Esophagus muscularis mucosa (tissue), 4 donors: ENCODE data around the gene SMIM31. TPM values are rescaled to one million over a fixed set of nuclear protein-coding genes. Genes with fewer than 3 reads are reported as not detected.

ENCODE experiments used
- DNase-seq: peaks from one replicate; pipeline ENCODE4 v3.0.0-alpha.2; 2017; ENCODE audit errors: extremely low spot score
- H3K27ac ChIP-seq, 4 donors: fragments of 200-600 bp; sonication (generic); replicated peaks in 1 of 4; 1 replicate in 3 of 4; 2 replicates in 1 of 4; pipeline ENCODE4 v1.5.1; 2016 to 2019; ENCODE audit warnings: mild to moderate bottlenecking in 1 of 4
- H3K27me3 ChIP-seq, 4 donors: fragments of 200-600 bp; sonication (generic); one replicate each; pipeline versions ENCODE4 v1.5.1 to v1.6.0; 2016 to 2019
- H3K36me3 ChIP-seq, 4 donors: fragments of 200-600 bp; sonication (generic); one replicate each; pipeline ENCODE4 v1.5.1; 2016 to 2019
- H3K4me1 ChIP-seq, 4 donors: fragments of 200-600 bp; sonication (generic); one replicate each; pipeline ENCODE4 v1.5.1; 2016 to 2019
- H3K4me3 ChIP-seq, 4 donors: fragments of 200-600 bp; sonication (generic); 1 replicate in 2 of 4; 2 replicates in 2 of 4; pipeline ENCODE4 v1.5.1; 2016 to 2019; ENCODE audit warnings: mild to moderate bottlenecking in 4 of 4, moderate library complexity in 1 of 4
- H3K9me3 ChIP-seq, 4 donors: fragments of 200-600 bp; sonication (generic); 1 replicate in 3 of 4; 2 replicates in 1 of 4; pipeline ENCODE4 v1.5.1; 2016 to 2019
- EP300 ChIP-seq: sonication (generic); formaldehyde crosslinking; IDR thresholded peaks from one replicate; pipeline ENCODE4 v1.6.1; 2017; ENCODE audit warnings: antibody characterized with exemption
- POLR2A ChIP-seq: fragments of 450-650 bp; IDR thresholded peaks from one replicate; pipeline ENCODE4 v1.6.1; 2017; ENCODE audit warnings: antibody characterized with exemption, moderate library complexity, mild to moderate bottlenecking, low read depth
- POLR2AphosphoS5 ChIP-seq, 2 donors: sonication (generic); formaldehyde crosslinking; IDR thresholded peaks; one replicate each; pipeline ENCODE4 v1.6.1; 2017; ENCODE audit warnings: antibody characterized with exemption in 2 of 2
- WGBS: methylation state at CpG from one replicate; pipeline ENCODE4 v1.1.5; 2018; 5-methylcytosine and 5-hydroxymethylcytosine counted together
- intact Hi-C: fragments of 100-400 bp; cut with DNase I; formaldehyde crosslinking; loops from one replicate; pipeline ENCODE4 v1.15.1; 2023
- total RNA-seq, 4 donors: library from RNA; depleted of rRNA; stranded (reverse); fragments of >200 nt; gene quantifications; one replicate each; pipeline versions ENCODE4 v1.1.0 to v1.2.1, GENCODE V29; 2016
- TF ChIP-seq, protein P1 (sequence below), 3 experiments: fragments of 200-600 bp in 2 of 3; fragments of 450-650 bp in 1 of 3; sonication (generic) in 2 of 3; IDR thresholded peaks; one replicate each; pipeline ENCODE4 v1.5.1; 2017 to 2019; ENCODE audit warnings: antibody characterized with exemption in 3 of 3, mild to moderate bottlenecking in 2 of 3, moderate library complexity in 1 of 3

The SMIM31 gene
- total RNA-seq, 4 donors from 2014 or later, result not detected

DNA sequence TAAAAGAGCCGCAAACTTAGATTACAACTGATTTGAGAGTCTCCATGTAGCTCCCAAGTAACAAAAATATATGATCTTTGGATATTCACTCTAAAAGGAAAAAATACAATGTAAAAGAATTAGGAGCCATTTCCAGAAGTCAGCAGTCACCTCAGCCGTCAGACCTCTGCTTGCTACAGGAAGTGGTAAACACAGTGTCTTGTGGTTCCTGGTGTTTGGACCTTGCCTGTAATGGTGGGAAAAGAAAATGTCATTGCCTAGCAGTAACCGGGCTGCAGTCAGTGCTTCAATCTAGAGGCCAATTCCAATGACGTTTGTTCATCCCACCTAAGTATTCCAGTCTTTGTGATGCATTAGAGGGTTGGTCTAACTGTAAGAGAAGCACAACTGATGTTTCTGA is 28.9 kb upstream of the SMIM31 start:
- intact Hi-C loops, result no loop called here
- DNase-seq, result no peak

DNA sequence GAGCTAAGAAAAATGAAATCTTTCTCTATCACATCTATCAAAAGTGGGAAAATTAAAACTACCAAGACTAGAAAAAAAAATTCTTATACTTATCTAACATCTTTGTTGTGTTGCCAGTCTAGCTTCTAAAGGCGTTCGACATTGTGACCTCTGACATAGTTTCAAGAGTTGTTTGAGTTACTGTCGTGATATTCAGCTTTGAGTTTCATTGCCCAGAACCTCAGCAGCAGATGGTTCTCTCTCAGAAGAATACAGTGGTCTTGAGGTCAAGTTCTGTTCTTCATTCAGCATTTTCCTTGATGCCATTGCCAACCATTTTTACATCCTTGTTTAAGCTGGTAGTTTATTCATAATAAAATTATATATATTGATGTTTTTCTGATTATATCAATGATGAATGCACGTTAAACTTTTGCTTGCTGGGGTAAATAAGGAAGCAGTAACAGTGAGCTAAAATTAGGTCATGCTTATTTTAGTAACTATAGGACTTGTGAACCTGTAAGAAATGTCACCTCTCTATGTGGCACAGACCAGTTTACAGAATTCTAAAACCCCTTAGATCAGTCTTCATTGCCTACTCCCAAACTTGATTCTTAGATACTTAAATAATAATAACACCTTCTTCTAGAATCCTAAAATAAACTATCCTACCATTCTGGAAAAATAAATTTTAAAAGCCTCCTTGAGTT is 23.1 kb upstream of the SMIM31 start:
- peaks cover 0 to 9% (median 0%) of the 10 kb centered on the region in 4 donors for H3K27me3 ChIP-seq
- H3K27ac ChIP-seq, result no peak overlapping the region
- DNase-seq, result no peak
- TF ChIP-seq, protein P1, sequence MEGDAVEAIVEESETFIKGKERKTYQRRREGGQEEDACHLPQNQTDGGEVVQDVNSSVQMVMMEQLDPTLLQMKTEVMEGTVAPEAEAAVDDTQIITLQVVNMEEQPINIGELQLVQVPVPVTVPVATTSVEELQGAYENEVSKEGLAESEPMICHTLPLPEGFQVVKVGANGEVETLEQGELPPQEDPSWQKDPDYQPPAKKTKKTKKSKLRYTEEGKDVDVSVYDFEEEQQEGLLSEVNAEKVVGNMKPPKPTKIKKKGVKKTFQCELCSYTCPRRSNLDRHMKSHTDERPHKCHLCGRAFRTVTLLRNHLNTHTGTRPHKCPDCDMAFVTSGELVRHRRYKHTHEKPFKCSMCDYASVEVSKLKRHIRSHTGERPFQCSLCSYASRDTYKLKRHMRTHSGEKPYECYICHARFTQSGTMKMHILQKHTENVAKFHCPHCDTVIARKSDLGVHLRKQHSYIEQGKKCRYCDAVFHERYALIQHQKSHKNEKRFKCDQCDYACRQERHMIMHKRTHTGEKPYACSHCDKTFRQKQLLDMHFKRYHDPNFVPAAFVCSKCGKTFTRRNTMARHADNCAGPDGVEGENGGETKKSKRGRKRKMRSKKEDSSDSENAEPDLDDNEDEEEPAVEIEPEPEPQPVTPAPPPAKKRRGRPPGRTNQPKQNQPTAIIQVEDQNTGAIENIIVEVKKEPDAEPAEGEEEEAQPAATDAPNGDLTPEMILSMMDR (IDR thresholded peaks at IDR 0.05), result no peak
- no peak for TF ChIP-seq POLR2AphosphoS5 (IDR thresholded peaks at IDR 0.05)
- no peak for TF ChIP-seq EP300
- no peak for TF ChIP-seq POLR2A
- WGBS, result 50% methylated on average over 4 of the region's 4 CpGs
- H3K36me3 ChIP-seq, result no peaks in the 10 kb centered on the region
- H3K4me3 ChIP-seq, result no peak overlapping the region
- intact Hi-C loops, result loop anchor here (5.0 kb wide), 1 partner anchor 1174 kb away; no protein-coding TSS in a partner anchor
- no peaks in the 10 kb centered on the region for H3K9me3 ChIP-seq
- no peaks in the 10 kb centered on the region for H3K4me1 ChIP-seq

More for the DNA sequence above, 28.9 kb upstream of the SMIM31 start:
- Histone ChIP-seq H3K36me3 (no peaks in the 10 kb centered on the region), H3K27ac (no peak overlapping the region), H3K4me1 (no peaks in the 10 kb centered on the region), H3K9me3 (no peaks in the 10 kb centered on the region), H3K27me3 (peaks cover 0 to 9% (median 0%) of the 10 kb centered on the region in 4 donors), H3K4me3 (no peak overlapping the region)
- WGBS, result 73% methylated on average over 4 of the region's 4 CpGs
- TF ChIP-seq, protein P1 (IDR thresholded peaks at IDR 0.05), result no peak
- TF ChIP-seq POLR2AphosphoS5 (IDR thresholded peaks at IDR 0.05), result no peak
- no peak for TF ChIP-seq POLR2A
- TF ChIP-seq EP300, result no peak

DNA sequence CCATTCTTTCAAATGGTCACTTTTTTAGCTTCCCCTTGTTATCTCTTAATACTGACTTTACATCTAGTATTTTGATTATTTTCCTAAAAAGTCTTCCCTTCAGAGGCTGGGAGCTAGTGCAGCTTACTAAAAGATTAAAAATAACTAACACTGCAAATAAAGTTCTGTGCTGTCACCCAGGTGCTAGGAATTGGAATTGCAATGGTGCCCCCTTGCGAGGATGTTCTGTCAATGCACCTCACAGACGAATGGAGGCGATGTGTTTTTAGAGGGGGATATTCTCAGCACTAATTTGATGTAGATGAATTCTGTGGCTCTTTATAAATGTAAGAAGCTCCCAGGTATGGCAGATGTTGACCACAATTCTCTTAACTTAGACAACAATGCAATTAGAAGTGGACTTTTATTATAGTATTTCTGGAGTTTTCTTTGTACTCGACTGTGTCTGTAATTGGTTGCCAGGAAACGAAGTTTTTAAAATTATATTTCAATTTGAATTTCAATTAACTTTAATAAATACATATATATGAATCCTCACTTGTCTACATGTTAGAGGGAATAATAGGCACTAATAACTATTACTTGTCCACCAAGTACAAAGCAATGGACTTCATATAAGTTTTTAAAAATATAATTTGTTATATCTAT is 22.0 kb upstream of the SMIM31 start:
- intact Hi-C loops, result loop anchor here (5.0 kb wide), 1 partner anchor 1175 kb away; no protein-coding TSS in a partner anchor
- no peaks in the 10 kb centered on the region for H3K36me3 ChIP-seq
- no peaks in the 10 kb centered on the region for H3K4me1 ChIP-seq
- TF ChIP-seq, protein P1 (IDR thresholded peaks at IDR 0.05), result peak; percentile 62 to 81 (median 66)
- no peak for TF ChIP-seq POLR2A
- peaks cover 0 to 9% (median 0%) of the 10 kb centered on the region in 4 donors for H3K27me3 ChIP-seq
- no peak for DNase-seq
- 30% methylated on average over 5 of the region's 5 CpGs for WGBS
- no peaks in the 10 kb centered on the region for H3K9me3 ChIP-seq
- no peak overlapping the region for H3K27ac ChIP-seq
- no peak overlapping the region for H3K4me3 ChIP-seq

DNA sequence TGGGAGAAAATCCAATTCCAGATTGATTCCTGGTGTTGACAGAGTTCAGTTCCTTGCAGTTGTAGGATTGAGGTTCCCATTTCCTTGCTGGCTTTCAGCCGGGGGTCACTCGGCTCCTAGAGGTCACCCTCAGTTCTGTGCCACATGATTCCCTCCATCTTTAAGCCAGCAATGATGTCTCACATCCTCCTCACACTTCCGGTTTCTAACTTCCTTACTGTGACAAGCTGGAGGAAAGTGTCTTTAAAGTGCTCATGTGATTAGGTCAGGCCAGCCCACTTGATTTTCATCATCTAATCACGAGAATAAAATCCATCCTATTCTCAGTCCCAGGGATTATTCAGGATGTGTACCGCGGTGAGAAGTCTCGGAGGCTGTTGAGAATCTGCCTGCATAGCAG is 19.4 kb upstream of the SMIM31 start:
- WGBS, result 71% methylated on average over 7 of the region's 7 CpGs
- intact Hi-C loops, result loop anchor here (5.0 kb wide), 1 partner anchor 1177 kb away; no protein-coding TSS in a partner anchor
- Histone ChIP-seq H3K4me1 (no peaks in the 10 kb centered on the region), H3K27ac (no peak overlapping the region), H3K27me3 (no peaks in the 10 kb centered on the region), H3K36me3 (no peaks in the 10 kb centered on the region), H3K9me3 (no peaks in the 10 kb centered on the region), H3K4me3 (no peak overlapping the region)
- TF ChIP-seq POLR2AphosphoS5 (IDR thresholded peaks at IDR 0.05) (no peak), EP300 (no peak), POLR2A (no peak)
- TF ChIP-seq, protein P1 (IDR thresholded peaks at IDR 0.05), result no peak
- DNase-seq, result no peak
